Measurements from ENCODE around the gene LSG1.

- TF ChIP-seq CTCF (conservative IDR thresholded peaks at IDR 0.05 in 1 of 2, IDR thresholded peaks at IDR 0.05 in 1 of 2; ENCODE audit: low read depth in 1 of 2, low read length in 2 of 2) (no peak), EZH2 (IDR thresholded peaks at IDR 0.05; ENCODE audit: low read length, missing control alignments) (no peak)
Observed at GRCh38 chr3:194672876-194673275, 885 bp upstream of the LSG1 start.
